ENCODE results near the gene HOTAIR.

The HOTAIR gene

GRCh38 chr12:53942467-53942997 is 32.2 kb downstream of the HOTAIR start:
- ATAC-seq (replicated peaks) (no peak), DNase-seq (no peak)
- Mint-ChIP-seq H3K36me3 (no peaks in the 10 kb centered on the region), H3K4me3 (no peak overlapping the region), H3K4me1 (peaks cover 2 to 7% of the 10 kb centered on the region in 2 donors), H3K9me3 (no peaks in the 10 kb centered on the region), H3K27me3 (peaks cover 83 to 95% of the 10 kb centered on the region in 2 donors), H3K27ac (no peak overlapping the region)

GRCh38 chr12:53941750-53942149 is 33.0 kb downstream of the HOTAIR start:
- H3K27ac Mint-ChIP-seq, result no peak overlapping the region
- H3K27me3 Mint-ChIP-seq, result peaks cover 85 to 99% of the 10 kb centered on the region in 2 donors
- no peak overlapping the region for H3K4me3 Mint-ChIP-seq
- H3K36me3 Mint-ChIP-seq, result no peaks in the 10 kb centered on the region
- no peak for DNase-seq
- peaks cover 3 to 7% of the 10 kb centered on the region in 2 donors for H3K4me1 Mint-ChIP-seq
- no peak for ATAC-seq (replicated peaks)
- no peaks in the 10 kb centered on the region for H3K9me3 Mint-ChIP-seq

- Mint-ChIP-seq H3K4me3 (no peak overlapping the region), H3K4me1 (peaks cover 4 to 7% of the 10 kb centered on the region in 2 donors), H3K27me3 (peaks cover 85 to 99% of the 10 kb centered on the region in 2 donors), H3K27ac (no peak overlapping the region), H3K9me3 (no peaks in the 10 kb centered on the region), H3K36me3 (no peaks in the 10 kb centered on the region)
- no peak for DNase-seq
- no peak for ATAC-seq (replicated peaks)
Observed at GRCh38 chr12:53941187-53941586, 33.6 kb downstream of the HOTAIR start.

DNA sequence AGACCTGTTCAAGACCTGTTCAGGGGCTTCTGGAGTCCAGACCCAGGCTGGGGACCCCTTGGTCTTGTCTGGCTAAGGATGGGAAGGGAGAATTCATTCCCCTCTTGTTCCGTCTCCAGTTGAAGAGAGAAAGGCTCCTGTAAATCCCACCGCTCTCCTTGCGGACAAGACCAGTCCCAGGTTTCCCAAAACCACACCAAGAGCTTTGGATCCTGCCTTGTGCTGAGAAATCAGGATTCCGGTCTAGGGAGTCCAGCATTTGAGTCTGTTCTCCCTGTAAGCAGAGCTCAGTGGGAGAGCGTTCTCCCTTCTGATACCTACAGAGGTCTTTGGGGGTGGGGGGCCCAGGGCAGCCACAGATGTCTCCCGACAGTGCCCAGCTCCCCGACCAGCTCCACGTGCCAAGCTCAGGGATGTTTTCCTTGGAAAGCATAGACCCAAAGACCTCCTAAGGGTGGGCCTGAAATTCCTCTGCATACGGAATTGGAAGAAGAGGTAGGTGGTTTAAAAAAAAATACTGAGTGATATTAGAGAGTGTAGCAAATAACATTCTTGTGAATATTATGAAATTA is 34.2 kb downstream of the HOTAIR start:
- no peak for DNase-seq
- ATAC-seq (replicated peaks), result no peak
- Mint-ChIP-seq H3K27me3 (peaks cover 85 to 99% of the 10 kb centered on the region in 2 donors), H3K4me3 (no peak overlapping the region), H3K4me1 (peaks cover 6 to 12% of the 10 kb centered on the region in 2 donors), H3K36me3 (peaks cover 0 to 1% of the 10 kb centered on the region in 2 donors), H3K9me3 (no peaks in the 10 kb centered on the region), H3K27ac (no peak overlapping the region)

GRCh38 chr12:53939141-53940108 is 35.3 kb downstream of the HOTAIR start:
- DNase-seq (no peak), ATAC-seq (replicated peaks) (no peak)
- H3K9me3 Mint-ChIP-seq, result no peaks in the 10 kb centered on the region
- H3K27me3 Mint-ChIP-seq, result peaks cover 88 to 99% of the 10 kb centered on the region in 2 donors
- H3K4me3 Mint-ChIP-seq, result peak overlapping the region in 1 of 2 donors; percentile 35
- H3K27ac Mint-ChIP-seq, result peak overlapping the region; percentile 59
- H3K4me1 Mint-ChIP-seq, result peaks cover 9 to 13% of the 10 kb centered on the region in 2 donors
- H3K36me3 Mint-ChIP-seq, result peaks cover 0 to 1% of the 10 kb centered on the region in 2 donors

GRCh38 chr12:53938326-53939140 is 36.2 kb downstream of the HOTAIR start, which contains the start of gene HOXC13:
HOXC13 (plus strand) TSS chr12:53938831; CDS start chr12:53938907, 76 bp downstream.
- ATAC-seq (replicated peaks) (no peak), DNase-seq (no peak)
- H3K36me3 Mint-ChIP-seq, result peaks cover 0 to 1% of the 10 kb centered on the region in 2 donors
- H3K27ac Mint-ChIP-seq, result peak within 1 kb of the TSS; percentile 73
- H3K9me3 Mint-ChIP-seq, result no peaks in the 10 kb centered on the region
- H3K27me3 Mint-ChIP-seq, result peaks cover 88 to 99% of the 10 kb centered on the region in 2 donors
- no peak within 1 kb of the TSS for H3K4me3 Mint-ChIP-seq
- peaks cover 9 to 13% of the 10 kb centered on the region in 2 donors for H3K4me1 Mint-ChIP-seq

GRCh38 chr12:53937596-53938325 is 37.0 kb downstream of the HOTAIR start:
- peaks cover 0 to 1% of the 10 kb centered on the region in 2 donors for H3K36me3 Mint-ChIP-seq
- peaks cover 88 to 99% of the 10 kb centered on the region in 2 donors for H3K27me3 Mint-ChIP-seq
- no peak overlapping the region for H3K4me3 Mint-ChIP-seq
- no peaks in the 10 kb centered on the region for H3K9me3 Mint-ChIP-seq
- peak overlapping the region; percentile 73 for H3K27ac Mint-ChIP-seq
- H3K4me1 Mint-ChIP-seq, result peaks cover 9 to 13% of the 10 kb centered on the region in 2 donors
- DNase-seq (no peak), ATAC-seq (replicated peaks) (no peak)

- peak overlapping the region; percentile 37 for H3K27ac Mint-ChIP-seq
- H3K27me3 Mint-ChIP-seq, result peaks cover 89 to 99% of the 10 kb centered on the region in 2 donors
- peaks cover 9 to 13% of the 10 kb centered on the region in 2 donors for H3K4me1 Mint-ChIP-seq
- DNase-seq, result no peak
- no peak overlapping the region for H3K4me3 Mint-ChIP-seq
- no peaks in the 10 kb centered on the region for H3K9me3 Mint-ChIP-seq
- no peak for ATAC-seq (replicated peaks)
- H3K36me3 Mint-ChIP-seq, result peaks cover 0 to 1% of the 10 kb centered on the region in 2 donors
Observed at GRCh38 chr12:53937099-53937498, 37.7 kb downstream of the HOTAIR start.

DNA sequence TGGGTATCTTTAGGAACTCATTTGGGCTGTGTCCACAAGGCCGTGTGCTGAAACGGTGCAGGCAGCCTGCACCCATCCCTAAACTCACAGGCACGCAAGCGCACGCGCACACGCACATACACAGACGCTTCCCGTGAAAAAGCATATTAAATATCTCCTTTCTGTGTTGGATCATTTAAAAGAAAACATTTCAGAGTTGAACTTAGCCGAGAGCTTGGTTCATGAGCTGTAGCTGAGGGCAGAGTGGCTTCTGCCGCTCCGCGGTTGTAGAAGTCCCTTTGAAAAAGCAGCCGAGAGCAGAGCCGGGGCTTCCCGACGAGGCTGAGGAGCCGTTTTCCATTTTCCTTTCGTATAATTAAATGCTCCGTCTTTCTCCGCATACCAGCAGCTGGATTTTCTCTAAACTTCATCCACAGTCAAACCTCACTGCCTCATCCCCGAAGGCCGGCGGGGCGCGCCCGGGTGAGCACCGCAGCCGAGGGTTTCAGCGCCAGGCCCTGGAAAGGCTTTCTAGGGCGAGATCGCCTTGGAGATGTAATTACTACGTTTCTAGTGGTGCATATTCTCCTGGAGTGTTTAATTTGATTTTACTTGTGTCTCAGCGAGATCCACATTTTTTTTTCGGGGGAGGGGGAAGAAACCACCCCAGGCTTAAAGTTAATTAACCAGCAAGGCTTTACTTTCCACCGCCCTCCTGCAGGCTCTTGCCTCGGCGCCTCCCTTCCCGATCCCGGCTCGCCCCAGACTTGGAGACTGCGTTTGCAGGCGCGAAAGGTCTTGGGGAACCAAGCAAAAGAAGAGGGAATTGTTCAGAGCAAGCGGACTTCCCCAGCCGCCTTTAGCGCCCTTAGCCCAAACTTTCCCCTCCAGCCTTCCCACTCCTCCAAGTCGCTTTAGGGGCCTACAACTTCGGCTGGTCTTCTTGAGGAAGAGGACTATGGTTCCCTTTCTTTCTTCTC is 39.1 kb downstream of the HOTAIR start:
- ATAC-seq (replicated peaks), result no peak
- H3K27ac Mint-ChIP-seq, result peak overlapping the region; percentile 22
- H3K4me3 Mint-ChIP-seq, result peak overlapping the region; percentile 26 to 67
- H3K36me3 Mint-ChIP-seq, result peaks cover 0 to 1% of the 10 kb centered on the region in 2 donors
- peaks cover 83 to 95% of the 10 kb centered on the region in 2 donors for H3K27me3 Mint-ChIP-seq
- H3K4me1 Mint-ChIP-seq, result peaks cover 9 to 13% of the 10 kb centered on the region in 2 donors
- H3K9me3 Mint-ChIP-seq, result no peaks in the 10 kb centered on the region
- no peak for DNase-seq

DNA sequence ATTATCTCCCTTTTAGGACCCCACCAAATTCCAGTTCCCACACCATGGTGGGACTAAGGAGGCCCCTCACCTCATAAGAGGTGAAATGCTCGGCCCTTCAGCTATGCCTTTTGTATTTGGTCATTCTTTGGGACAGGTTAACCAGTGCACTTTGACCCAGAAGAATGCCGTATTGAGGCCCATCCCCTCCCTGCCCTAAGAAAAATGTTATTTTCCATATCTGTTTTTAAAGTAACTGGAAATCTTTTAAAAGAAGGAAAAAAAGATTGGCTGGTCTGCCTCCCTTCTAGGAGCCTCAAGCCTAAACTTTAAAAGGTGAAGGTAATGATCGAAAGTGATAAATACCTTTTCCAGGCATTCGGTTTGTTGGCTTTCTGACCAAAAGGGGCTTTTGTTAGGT is 41.8 kb downstream of the HOTAIR start:
- H3K4me1 Mint-ChIP-seq, result peaks cover 7 to 13% of the 10 kb centered on the region in 2 donors
- H3K36me3 Mint-ChIP-seq, result peaks cover 0 to 1% of the 10 kb centered on the region in 2 donors
- no peak overlapping the region for H3K27ac Mint-ChIP-seq
- H3K27me3 Mint-ChIP-seq, result peaks cover 89 to 96% of the 10 kb centered on the region in 2 donors
- H3K4me3 Mint-ChIP-seq, result no peak overlapping the region
- no peaks in the 10 kb centered on the region for H3K9me3 Mint-ChIP-seq
- ATAC-seq (replicated peaks), result no peak
- DNase-seq, result no peak

- H3K27ac Mint-ChIP-seq, result no peak overlapping the region
- H3K36me3 Mint-ChIP-seq, result peaks cover 0 to 1% of the 10 kb centered on the region in 2 donors
- peaks cover 7 to 13% of the 10 kb centered on the region in 2 donors for H3K4me1 Mint-ChIP-seq
- no peak overlapping the region for H3K4me3 Mint-ChIP-seq
- no peaks in the 10 kb centered on the region for H3K9me3 Mint-ChIP-seq
- ATAC-seq (replicated peaks) (no peak), DNase-seq (no peak)
- peaks cover 84 to 96% of the 10 kb centered on the region in 2 donors for H3K27me3 Mint-ChIP-seq
Observed at GRCh38 chr12:53931844-53932581, 42.7 kb downstream of the HOTAIR start.

Measured in stimulated activated naive B cell treated with anti-CD40 and anti-IgM and Interleukin-4, amounts not matched to agents 10 μg/mL and 1 μg/mL and 100 μg/mL, for 72 hours (primary cell).